MM.1S (cell line): Measurements from ENCODE around the gene VAPB.

Experiments
- DNase-seq: peaks from one replicate; pipeline ENCODE4 v3.0.0-alpha.2; 2015
- H2AFZ ChIP-seq: fragments of 300-600 bp; sonication (generic); 2 replicates; pipeline ENCODE4 v1.6.0; 2016; ENCODE audit warnings: antibody characterized with exemption, low read length
- H3F3A ChIP-seq: fragments of 300-600 bp; sonication (generic); 2 replicates; pipeline ENCODE4 v1.6.1; 2016; ENCODE audit warnings: mild to moderate bottlenecking, antibody characterized with exemption, low read length, moderate library complexity, mixed read lengths; ENCODE audit not compliant: insufficient read depth
- H3K27ac ChIP-seq: fragments of 300-600 bp; sonication (generic); 2 replicates; pipeline ENCODE4 v1.5.1; 2016; ENCODE audit warnings: mild to moderate bottlenecking, low read length
- H3K27me3 ChIP-seq: fragments of 300-600 bp; sonication (generic); replicated peaks from 2 replicates; pipeline ENCODE4 v1.6.0; 2016; ENCODE audit warnings: low read length; ENCODE audit not compliant: insufficient read depth
- H3K36me3 ChIP-seq: fragments of 300-600 bp; sonication (generic); replicated peaks from 2 replicates; pipeline ENCODE4 v1.6.1; 2016; ENCODE audit warnings: mild to moderate bottlenecking, low read length, mixed read lengths; ENCODE audit not compliant: insufficient read depth
- H3K4me1 ChIP-seq: fragments of 300-600 bp; sonication (generic); 2 replicates; pipeline ENCODE4 v1.6.1; 2016; ENCODE audit warnings: low read length, mixed read lengths
- H3K4me2 ChIP-seq: fragments of 300-600 bp; sonication (generic); 2 replicates; pipeline ENCODE4 v1.6.0; 2016; ENCODE audit warnings: low read depth, low read length
- H3K4me3 ChIP-seq: fragments of 300-600 bp; sonication (generic); 2 replicates; pipeline ENCODE4 v1.5.1; 2016; ENCODE audit warnings: low read length, mixed read lengths
- H3K79me2 ChIP-seq: fragments of 300-600 bp; sonication (generic); 2 replicates; pipeline ENCODE4 v1.6.1; 2016; ENCODE audit warnings: mixed run types, low read length, mixed read lengths
- H3K9ac ChIP-seq: fragments of 300-600 bp; sonication (generic); 2 replicates; pipeline ENCODE4 v1.6.1; 2016; ENCODE audit warnings: low read length, mixed read lengths
- H3K9me2 ChIP-seq: fragments of 300-600 bp; sonication (generic); replicated peaks from 2 replicates; pipeline ENCODE4 v1.6.1; 2016; ENCODE audit warnings: mild to moderate bottlenecking, low read length, mixed read lengths; ENCODE audit not compliant: insufficient read depth
- H3K9me3 ChIP-seq: fragments of 300-600 bp; sonication (generic); replicated peaks from 2 replicates; pipeline ENCODE4 v1.6.1; 2016; ENCODE audit warnings: mild to moderate bottlenecking, low read length, mixed read lengths; ENCODE audit not compliant: insufficient read depth
- H4K20me1 ChIP-seq: fragments of 300-600 bp; sonication (generic); 2 replicates; pipeline ENCODE4 v1.6.1; 2016; ENCODE audit warnings: mild to moderate bottlenecking, low read length, moderate library complexity, mixed read lengths; ENCODE audit not compliant: insufficient read depth
- CTCF ChIP-seq: fragments of 300-600 bp; sonication (generic); IDR thresholded peaks from 2 replicates; pipeline ENCODE4 v1.5.1; 2016; ENCODE audit warnings: antibody characterized with exemption, low read length, mixed read lengths
- EZH2 ChIP-seq: fragments of 300-600 bp; sonication (generic); optimal IDR thresholded peaks from 2 replicates; pipeline ENCODE3; 2017; ENCODE audit warnings: low read depth, mild to moderate bottlenecking, antibody characterized with exemption, low read length, mixed read lengths
- EZH2phosphoT487 ChIP-seq: fragments of 300-600 bp; sonication (generic); IDR thresholded peaks from 2 replicates; pipeline ENCODE4 v1.6.1; 2018; ENCODE audit warnings: antibody characterized with exemption, low read length

VAPB gene

GRCh38 chr20:58497724-58498469, 108.9 kb downstream of the VAPB start:
- Histone ChIP-seq H4K20me1 (no peaks in the 10 kb centered on the region), H3K27ac (no peak overlapping the region), H3K9me3 (no peaks in the 10 kb centered on the region), H3K9me2 (no peaks in the 10 kb centered on the region), H3K4me3 (no peak overlapping the region), H3K36me3 (no peaks in the 10 kb centered on the region), H3K79me2 (no peaks in the 10 kb centered on the region), H3K4me2 (no peak overlapping the region), H3F3A (no peaks in the 10 kb centered on the region), H2AFZ (no peak overlapping the region), H3K9ac (no peak overlapping the region), H3K27me3 (peaks cover 31% of the 10 kb centered on the region), H3K4me1 (no peaks in the 10 kb centered on the region)
- DNase-seq = no peak
- TF ChIP-seq EZH2phosphoT487 (no peak), EZH2 (no peak), CTCF (no peak)

GRCh38 chr20:58498470-58499068, 109.5 kb downstream of the VAPB start:
- TF ChIP-seq CTCF (no peak), EZH2 (no peak), EZH2phosphoT487 (no peak)
- H3K9me2 ChIP-seq = no peaks in the 10 kb centered on the region
- H3K79me2 ChIP-seq = no peaks in the 10 kb centered on the region
- peaks cover 32% of the 10 kb centered on the region for H3K27me3 ChIP-seq
- no peak for DNase-seq
- no peaks in the 10 kb centered on the region for H3K4me1 ChIP-seq
- H2AFZ ChIP-seq = no peak overlapping the region
- no peaks in the 10 kb centered on the region for H3K9me3 ChIP-seq
- H3K27ac ChIP-seq = no peak overlapping the region
- no peaks in the 10 kb centered on the region for H4K20me1 ChIP-seq
- H3K36me3 ChIP-seq = no peaks in the 10 kb centered on the region
- H3K4me2 ChIP-seq = no peak overlapping the region
- H3K9ac ChIP-seq = no peak overlapping the region
- H3F3A ChIP-seq = no peaks in the 10 kb centered on the region
- no peak overlapping the region for H3K4me3 ChIP-seq

- H3K4me1 ChIP-seq = no peaks in the 10 kb centered on the region
- no peak overlapping the region for H3K4me3 ChIP-seq
- TF ChIP-seq EZH2phosphoT487 (no peak), EZH2 (no peak), CTCF (no peak)
- no peaks in the 10 kb centered on the region for H3K36me3 ChIP-seq
- no peak overlapping the region for H3K9ac ChIP-seq
- H3K79me2 ChIP-seq = no peaks in the 10 kb centered on the region
- no peak for DNase-seq
- H3K27me3 ChIP-seq = peaks cover 32% of the 10 kb centered on the region
- H3K9me3 ChIP-seq = 0 out of 2 replicates have a peak, but pooled peaks cover 3% of the 10 kb centered on the region
- no peak overlapping the region for H3K4me2 ChIP-seq
- H3K27ac ChIP-seq = no peak overlapping the region
- H4K20me1 ChIP-seq = no peaks in the 10 kb centered on the region
- H3K9me2 ChIP-seq = no peaks in the 10 kb centered on the region
- no peak overlapping the region for H2AFZ ChIP-seq
- H3F3A ChIP-seq = no peaks in the 10 kb centered on the region
Measured at GRCh38 chr20:58500256-58500655, 111.2 kb downstream of the VAPB start.
